ENCODE results near the gene DDX24. TPM values are rescaled to one million over a fixed set of nuclear protein-coding genes. Genes with fewer than 3 reads are reported as not detected.

Gene DDX24
- total and polyA plus RNA-seq, 12 donors: 221 to 616 (median 337) TPM

- Histone ChIP-seq H3K36me3 (replicated peaks in 1 of 2) (peaks cover 0 to 97% of the 10 kb centered on the region in 2 donors), H3K4me3 (no peak overlapping the region), H3K27ac (no peak overlapping the region), H3K27me3 (no peaks in the 10 kb centered on the region), H3K4me1 (replicated peaks in 1 of 2) (peaks cover 6 to 7% of the 10 kb centered on the region in 2 donors), H3K9me3 (replicated peaks in 1 of 3) (no peaks in the 10 kb centered on the region)
- WGBS, 4 donors: 85 to 93% (median 88%) methylated on average over 2 of the region's 2 CpGs
- intact Hi-C loops (cut with DNase I): no loop called here
- peak in 1 of 7 donors; percentile 25 for DNase-seq
- no peak for TF ChIP-seq CTCF (IDR thresholded peaks at IDR 0.05)
- no peak for TF ChIP-seq POLR2A (IDR thresholded peaks at IDR 0.05)
Observed at GRCh38 chr14:94049625-94050023, 31.4 kb downstream of the DDX24 start.

- H3K4me3 ChIP-seq: no peak overlapping the region
- WGBS, 4 donors: 70 to 78% (median 74%) methylated on average over 9 to 10 of the region's 10 CpGs
- H3K9me3 ChIP-seq (replicated peaks in 1 of 3): no peaks in the 10 kb centered on the region
- peak overlapping the region in 1 of 5 donors; percentile 20 for H3K27ac ChIP-seq
- intact Hi-C loops (cut with DNase I): no loop called here
- TF ChIP-seq POLR2A (IDR thresholded peaks at IDR 0.05): no peak
- TF ChIP-seq CTCF (IDR thresholded peaks at IDR 0.05): no peak
- DNase-seq: peak in 2 of 7 donors; percentile 27 to 59
- H3K27me3 ChIP-seq: no peaks in the 10 kb centered on the region
- H3K36me3 ChIP-seq (replicated peaks in 1 of 2): peaks cover 0 to 94% of the 10 kb centered on the region in 2 donors
- H3K4me1 ChIP-seq (replicated peaks in 1 of 2): peaks cover 6 to 7% of the 10 kb centered on the region in 2 donors
Observed at GRCh38 chr14:94048691-94049624, 32.0 kb downstream of the DDX24 start.

GRCh38 chr14:94047581-94047980 lies 33.4 kb downstream of the DDX24 start:
- DNase-seq: peak in 2 of 7 donors; percentile 14 to 48
- 81 to 90% (median 89%) methylated on average over 3 of the region's 3 CpGs for WGBS, 4 donors
- TF ChIP-seq CTCF (IDR thresholded peaks at IDR 0.05): no peak
- no peak for TF ChIP-seq POLR2A (IDR thresholded peaks at IDR 0.05)
- Histone ChIP-seq H3K36me3 (replicated peaks in 1 of 2) (peaks cover 0 to 81% of the 10 kb centered on the region in 2 donors), H3K4me1 (replicated peaks in 1 of 2) (peaks cover 6 to 7% of the 10 kb centered on the region in 2 donors), H3K4me3 (no peak overlapping the region), H3K27me3 (no peaks in the 10 kb centered on the region), H3K9me3 (replicated peaks in 1 of 3) (no peaks in the 10 kb centered on the region), H3K27ac (no peak overlapping the region)
- intact Hi-C loops (cut with DNase I): no loop called here

- Histone ChIP-seq H3K4me1 (replicated peaks in 1 of 2) (peaks cover 6 to 7% of the 10 kb centered on the region in 2 donors), H3K27me3 (no peaks in the 10 kb centered on the region), H3K36me3 (replicated peaks in 1 of 2) (peaks cover 0 to 73% of the 10 kb centered on the region in 2 donors), H3K27ac (peak overlapping the region in 1 of 5 donors; percentile 21), H3K4me3 (no peak overlapping the region), H3K9me3 (replicated peaks in 1 of 3) (no peaks in the 10 kb centered on the region)
- peak in 4 of 7 donors; percentile 4 to 52 (median 22) for DNase-seq
- WGBS, 4 donors: 78 to 88% (median 85%) methylated on average over 6 to 7 of the region's 7 CpGs
- TF ChIP-seq POLR2A (IDR thresholded peaks at IDR 0.05) (no peak), CTCF (IDR thresholded peaks at IDR 0.05) (no peak)
- intact Hi-C loops (cut with DNase I): no loop called here
Observed at GRCh38 chr14:94046696-94047250, 34.2 kb downstream of the DDX24 start.

Data from adrenal gland (tissue), 12 donors.